GM23248 (cell line): ENCODE measurements around the gene DOCK10. TPM values are rescaled to one million over a fixed set of nuclear protein-coding genes. Genes with fewer than 3 reads are reported as not detected.

Source experiments
- DNase-seq: peaks from one replicate; pipeline ENCODE4 v3.0.0-alpha.2; 2015
- H2AFZ ChIP-seq: fragments of 200-600 bp; sonication (generic); 2 replicates; pipeline ENCODE4 v1.6.1; 2016; ENCODE audit warnings: antibody characterized with exemption
- H3F3A ChIP-seq: fragments of 200-600 bp; sonication (generic); 2 replicates; pipeline ENCODE4 v1.6.1; 2016; ENCODE audit warnings: mild to moderate bottlenecking, antibody characterized with exemption, mixed run types; ENCODE audit not compliant: insufficient read depth
- H3K27ac ChIP-seq: fragments of 200-600 bp; sonication (generic); 2 replicates; pipeline ENCODE4 v1.5.1; 2016; ENCODE audit warnings: mild to moderate bottlenecking
- H3K27me3 ChIP-seq: fragments of 200-600 bp; sonication (generic); replicated peaks from 2 replicates; pipeline ENCODE4 v1.6.1; 2016; ENCODE audit warnings: mild to moderate bottlenecking; ENCODE audit not compliant: insufficient read depth
- H3K36me3 ChIP-seq: fragments of 200-600 bp; sonication (generic); 2 replicates; pipeline ENCODE4 v1.6.1; 2016; ENCODE audit warnings: low read depth, mild to moderate bottlenecking
- H3K4me1 ChIP-seq: fragments of 200-600 bp; sonication (generic); 2 replicates; pipeline ENCODE4 v1.6.1; 2016; ENCODE audit warnings: mild to moderate bottlenecking; ENCODE audit not compliant: insufficient read depth
- H3K4me2 ChIP-seq: fragments of 200-600 bp; sonication (generic); one replicate; pipeline ENCODE4 v1.6.1; 2016; ENCODE audit warnings: mild to moderate bottlenecking; ENCODE audit not compliant: unreplicated experiment
- H3K4me3 ChIP-seq: fragments of 200-600 bp; sonication (generic); 2 replicates; pipeline ENCODE4 v1.5.1; 2016; ENCODE audit warnings: mild to moderate bottlenecking
- H3K79me2 ChIP-seq: fragments of 200-600 bp; sonication (generic); 2 replicates; pipeline ENCODE4 v1.6.1; 2016; ENCODE audit warnings: mild to moderate bottlenecking; ENCODE audit not compliant: insufficient read depth
- H3K9ac ChIP-seq: fragments of 200-600 bp; sonication (generic); 2 replicates; pipeline ENCODE4 v1.6.1; 2016; ENCODE audit warnings: mild to moderate bottlenecking
- H3K9me2 ChIP-seq: fragments of 200-600 bp; sonication (generic); 2 replicates; pipeline ENCODE4 v1.6.1; 2016; ENCODE audit warnings: mixed run types, mild to moderate bottlenecking, moderate library complexity; ENCODE audit not compliant: insufficient read depth
- H3K9me3 ChIP-seq: fragments of 200-600 bp; sonication (generic); one replicate; pipeline ENCODE4 v1.6.1; 2017; ENCODE audit warnings: low read depth
- H4K20me1 ChIP-seq: fragments of 200-600 bp; sonication (generic); 2 replicates; pipeline ENCODE4 v1.6.0; 2016; ENCODE audit not compliant: insufficient read depth
- EZH2 ChIP-seq: fragments of 200-600 bp; sonication (generic); IDR thresholded peaks from 2 replicates; pipeline ENCODE4 v1.6.1; 2018; ENCODE audit warnings: antibody characterized with exemption, mild to moderate bottlenecking; ENCODE audit not compliant: insufficient read depth, poor library complexity, severe bottlenecking
- EZH2phosphoT487 ChIP-seq: fragments of 200-600 bp; sonication (generic); IDR thresholded peaks from 2 replicates; pipeline ENCODE4 v1.6.1; 2018; ENCODE audit warnings: antibody characterized with exemption, moderate library complexity, mild to moderate bottlenecking, low read depth; ENCODE audit not compliant: insufficient read depth
- WGBS, 2 experiments: methylation state at CpG; one replicate each; pipeline ENCODE4 v1.1.6; 2015 to 2017; ENCODE audit warnings: low lambda C conversion rate in 2 of 2, low coverage in 1 of 2; ENCODE audit errors: missing lambda C conversion rate in 2 of 2; 5-methylcytosine and 5-hydroxymethylcytosine counted together
- in situ Hi-C: fragments of 300-500 bp; cut with MboI; formaldehyde crosslinking; loops from 2 replicates; pipeline ENCODE4 v1.15.0; 2020
- polyA plus RNA-seq: library from polyadenylated mRNA; unstranded; fragments of >200 nt; fragmentation: Nextera tagmentation; extraction: Ambion mirVana; gene quantifications from 2 replicates; pipeline ENCODE4 v1.2.1, GENCODE V29; 2016
- total RNA-seq: library from RNA; depleted of rRNA; stranded (reverse); fragments of >200 nt; shearing (Covaris generic); gene quantifications from 2 replicates; pipeline ENCODE4 v1.2.3, GENCODE V29; 2014

Gene DOCK10
- total and polyA plus RNA-seq, 2 experiments from 2014 or later = 8.5 to 19.2 TPM

GRCh38 chr2:225074366-225074765, 32.1 kb upstream of the DOCK10 start:
- Histone ChIP-seq H3K79me2 (no peaks in the 10 kb centered on the region), H3F3A (peaks cover 21% of the 10 kb centered on the region), H3K27ac (no peak overlapping the region), H3K9ac (no peak overlapping the region), H3K4me3 (no peak overlapping the region), H3K36me3 (no peaks in the 10 kb centered on the region), H4K20me1 (no peaks in the 10 kb centered on the region), H3K4me1 (peaks cover 21% of the 10 kb centered on the region), H3K9me2 (no peaks in the 10 kb centered on the region), H3K27me3 (no peaks in the 10 kb centered on the region), H3K9me3 (no peaks in the 10 kb centered on the region), H3K4me2 (no peak overlapping the region), H2AFZ (no peak overlapping the region)
- TF ChIP-seq EZH2phosphoT487 = no peak
- no peak for TF ChIP-seq EZH2
- in situ Hi-C loops = no loop called here
- 89 to 93% methylated on average over 5 of the region's 5 CpGs for WGBS, 2 experiments
- no peak for DNase-seq

DNA sequence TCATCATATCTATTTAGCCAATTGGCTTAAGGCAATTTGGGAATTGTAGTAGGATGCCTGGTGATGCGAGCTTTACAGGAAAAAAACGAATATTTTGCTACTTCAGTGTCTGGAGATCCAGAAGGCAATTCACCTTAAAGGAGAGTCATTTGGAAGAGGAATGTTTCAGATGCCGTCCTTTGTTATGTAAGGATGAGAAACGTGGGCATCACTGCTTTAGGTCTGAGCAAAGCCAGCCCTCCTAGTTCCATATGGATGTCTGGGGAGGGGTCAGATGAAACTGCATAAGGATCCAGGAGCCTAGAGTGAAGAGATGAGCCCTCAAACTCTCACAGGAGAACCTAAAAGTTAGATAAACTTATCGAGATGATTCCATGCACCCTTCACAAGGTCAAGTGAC, 30.9 kb upstream of the DOCK10 start:
- DNase-seq = no peak
- Histone ChIP-seq H3K27me3 (no peaks in the 10 kb centered on the region), H3K4me2 (no peak overlapping the region), H3K4me3 (no peak overlapping the region), H3F3A (peaks cover 21% of the 10 kb centered on the region), H4K20me1 (no peaks in the 10 kb centered on the region), H3K9me3 (no peaks in the 10 kb centered on the region), H3K9ac (no peak overlapping the region), H3K4me1 (peaks cover 21% of the 10 kb centered on the region), H2AFZ (no peak overlapping the region), H3K27ac (no peak overlapping the region), H3K9me2 (no peaks in the 10 kb centered on the region), H3K36me3 (no peaks in the 10 kb centered on the region), H3K79me2 (no peaks in the 10 kb centered on the region)
- in situ Hi-C loops = no loop called here
- no peak for TF ChIP-seq EZH2phosphoT487
- TF ChIP-seq EZH2 = no peak
- 86 to 91% methylated on average over 5 of the region's 5 CpGs for WGBS, 2 experiments

- in situ Hi-C loops = no loop called here
- DNase-seq = no peak
- H3K9me3 ChIP-seq = no peaks in the 10 kb centered on the region
- no peak overlapping the region for H2AFZ ChIP-seq
- no peaks in the 10 kb centered on the region for H4K20me1 ChIP-seq
- H3K4me3 ChIP-seq = no peak overlapping the region
- no peak overlapping the region for H3K4me2 ChIP-seq
- WGBS, 2 experiments = 98 to 100% methylated on average over 2 of the region's 2 CpGs
- H3K9me2 ChIP-seq = no peaks in the 10 kb centered on the region
- no peaks in the 10 kb centered on the region for H3K36me3 ChIP-seq
- no peak overlapping the region for H3K27ac ChIP-seq
- TF ChIP-seq EZH2 (no peak), EZH2phosphoT487 (no peak)
- no peak overlapping the region for H3K9ac ChIP-seq
- H3K79me2 ChIP-seq = no peaks in the 10 kb centered on the region
- H3K4me1 ChIP-seq = peaks cover 21% of the 10 kb centered on the region
- peaks cover 21% of the 10 kb centered on the region for H3F3A ChIP-seq
- no peaks in the 10 kb centered on the region for H3K27me3 ChIP-seq
Measured at GRCh38 chr2:225072444-225072843, 30.2 kb upstream of the DOCK10 start.

DNA sequence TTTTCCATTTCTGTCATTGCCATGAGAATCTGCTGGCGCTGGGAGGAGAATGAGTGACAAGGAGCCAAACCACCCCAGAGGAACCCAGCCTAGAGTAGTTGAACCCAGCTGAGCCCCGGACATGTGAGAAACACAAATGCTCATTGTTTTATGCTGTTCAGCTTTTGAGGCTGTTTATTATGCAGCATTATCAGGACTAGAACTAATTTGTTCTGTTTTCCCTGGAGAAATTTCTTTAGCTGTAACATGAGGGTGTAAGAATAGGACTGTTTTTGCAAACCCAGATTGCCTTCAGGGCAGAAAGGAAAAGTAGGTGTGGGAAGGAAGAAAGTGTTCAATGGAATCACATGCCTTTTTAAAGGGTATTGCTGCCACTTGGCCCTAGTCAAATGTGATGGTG, 28.5 kb upstream of the DOCK10 start:
- no peak for TF ChIP-seq EZH2phosphoT487
- TF ChIP-seq EZH2 = no peak
- Histone ChIP-seq H3K9ac (no peak overlapping the region), H3K9me2 (no peaks in the 10 kb centered on the region), H3K27ac (no peak overlapping the region), H3K27me3 (no peaks in the 10 kb centered on the region), H3K4me2 (no peak overlapping the region), H4K20me1 (no peaks in the 10 kb centered on the region), H3K36me3 (no peaks in the 10 kb centered on the region), H3K4me3 (no peak overlapping the region), H2AFZ (no peak overlapping the region), H3F3A (peaks cover 14% of the 10 kb centered on the region), H3K9me3 (no peaks in the 10 kb centered on the region), H3K4me1 (peaks cover 10% of the 10 kb centered on the region), H3K79me2 (no peaks in the 10 kb centered on the region)
- DNase-seq = no peak
- in situ Hi-C loops = no loop called here
- WGBS, 2 experiments = 56 to 59% methylated on average over 2 of the region's 2 CpGs

DNA sequence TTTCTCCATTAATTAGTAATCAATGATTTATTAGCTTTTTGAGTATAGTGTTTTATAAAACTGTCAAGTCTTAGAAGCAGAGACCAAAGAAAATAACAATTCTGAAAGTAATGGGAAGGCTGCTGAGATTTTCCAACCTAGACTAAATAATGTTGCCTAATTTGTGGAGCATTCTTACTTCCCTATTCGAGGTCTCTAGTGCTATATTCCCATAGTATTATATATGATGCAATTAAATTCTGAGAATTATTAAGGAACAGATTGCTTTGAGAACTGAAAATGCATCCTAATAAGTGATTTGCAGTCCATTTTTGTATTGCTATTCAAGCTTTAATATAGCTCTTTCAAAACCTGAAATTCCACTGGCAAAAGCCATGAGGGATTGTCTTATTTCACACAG, 27.7 kb upstream of the DOCK10 start:
- Histone ChIP-seq H3K27me3 (no peaks in the 10 kb centered on the region), H2AFZ (no peak overlapping the region), H3K9me2 (no peaks in the 10 kb centered on the region), H4K20me1 (no peaks in the 10 kb centered on the region), H3K36me3 (no peaks in the 10 kb centered on the region), H3F3A (peaks cover 5% of the 10 kb centered on the region), H3K9ac (no peak overlapping the region), H3K79me2 (no peaks in the 10 kb centered on the region), H3K4me1 (peaks cover 2% of the 10 kb centered on the region), H3K27ac (no peak overlapping the region), H3K4me2 (no peak overlapping the region), H3K9me3 (no peaks in the 10 kb centered on the region), H3K4me3 (no peak overlapping the region)
- 10 to 11% methylated on average over 1 of the region's 1 CpG for WGBS, 2 experiments
- DNase-seq = no peak
- in situ Hi-C loops = no loop called here
- no peak for TF ChIP-seq EZH2
- no peak for TF ChIP-seq EZH2phosphoT487
